Heart left ventricle (tissue), 13 donors: ENCODE results near the gene DDOST.

Experiments
- POLR2A ChIP-seq, 2 donors: fragments of 450-650 bp; IDR thresholded peaks; one replicate each; pipeline ENCODE4 v1.6.1; 2017; ENCODE audit warnings: antibody characterized with exemption in 2 of 2, mild to moderate bottlenecking in 2 of 2, moderate library complexity in 2 of 2
- TF ChIP-seq, protein P1 (sequence below), 12 donors: fragments of 200-600 bp; sonication (generic) in 4 of 12; IDR thresholded peaks; one replicate each; pipeline versions ENCODE4 v1.5.0 to v1.8.0; 2018 to 2022; ENCODE audit warnings: antibody characterized with exemption in 12 of 12, mild to moderate bottlenecking in 5 of 12
- donor health status: ischemic (EF 13 %, LVEDD 7.1; RV severe dilation, severe dysfunction).
- donor health status: DM: no; HTN: yes; CAD: no.
- donor health status: DM: no; HTN: no; CAD: no.
- donor health status: ischemic (EF 25% LVEDD 6.9; RV normal size, moderate dysfunction).
- donor health status: ischemic (EF 25% LVEDD 5.7; RV mildly dilated, moderate dysfunction).
- donor health status: ischemic (EF 35%, LVEDD 5.7; RV mildly dilated, moderate dysfunction).
- donor health status: nonischemic (EF 11% LVEDD 7.7; RV severe dilation, severe dysfunction).
- donor health status: DM: yes; HTN: yes; CAD: no.
- donor health status: PGD.
- donor health status: ischemic (EF 29% LVEDD 5.4; RV normal size, mild dysfunction).
- donor health status: nonischemic (EF 23%, LVEDD 6.1; RV moderate dilation, normal function).

DNA sequence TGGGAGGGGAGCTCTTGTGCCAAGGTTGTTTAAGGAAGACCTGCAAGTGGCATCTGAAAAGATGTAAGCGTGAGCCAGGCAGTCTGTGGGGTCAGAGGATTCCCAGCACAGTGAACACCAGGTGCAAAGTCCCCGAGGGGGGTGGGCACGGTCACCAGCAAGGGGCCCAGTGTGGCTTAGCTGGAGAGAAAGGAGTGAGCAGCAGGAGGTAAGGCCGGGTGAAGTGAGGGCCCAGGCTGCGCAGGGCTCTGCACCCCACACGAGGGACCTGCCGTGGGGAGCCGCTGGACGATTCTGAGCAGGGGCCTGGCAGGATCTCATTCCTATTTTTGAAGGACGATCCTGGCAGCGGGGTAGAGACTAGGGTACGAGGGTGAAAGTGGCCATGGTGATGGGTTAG lies 4.1 kb downstream of the DDOST start:
- no peak for TF ChIP-seq POLR2A (IDR thresholded peaks at IDR 0.05)
- TF ChIP-seq, protein P1, sequence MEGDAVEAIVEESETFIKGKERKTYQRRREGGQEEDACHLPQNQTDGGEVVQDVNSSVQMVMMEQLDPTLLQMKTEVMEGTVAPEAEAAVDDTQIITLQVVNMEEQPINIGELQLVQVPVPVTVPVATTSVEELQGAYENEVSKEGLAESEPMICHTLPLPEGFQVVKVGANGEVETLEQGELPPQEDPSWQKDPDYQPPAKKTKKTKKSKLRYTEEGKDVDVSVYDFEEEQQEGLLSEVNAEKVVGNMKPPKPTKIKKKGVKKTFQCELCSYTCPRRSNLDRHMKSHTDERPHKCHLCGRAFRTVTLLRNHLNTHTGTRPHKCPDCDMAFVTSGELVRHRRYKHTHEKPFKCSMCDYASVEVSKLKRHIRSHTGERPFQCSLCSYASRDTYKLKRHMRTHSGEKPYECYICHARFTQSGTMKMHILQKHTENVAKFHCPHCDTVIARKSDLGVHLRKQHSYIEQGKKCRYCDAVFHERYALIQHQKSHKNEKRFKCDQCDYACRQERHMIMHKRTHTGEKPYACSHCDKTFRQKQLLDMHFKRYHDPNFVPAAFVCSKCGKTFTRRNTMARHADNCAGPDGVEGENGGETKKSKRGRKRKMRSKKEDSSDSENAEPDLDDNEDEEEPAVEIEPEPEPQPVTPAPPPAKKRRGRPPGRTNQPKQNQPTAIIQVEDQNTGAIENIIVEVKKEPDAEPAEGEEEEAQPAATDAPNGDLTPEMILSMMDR (IDR thresholded peaks at IDR 0.05), result no peak
